PFSK-1 (cell line): ENCODE results near the gene SMIM5.

Source experiments
- POLR2AphosphoS5 ChIP-seq: IDR thresholded peaks from 2 replicates; pipeline ENCODE4 v1.6.1; 2012; ENCODE audit warnings: low read depth, mild to moderate bottlenecking, control low read depth, low read length, moderate library complexity
- REST ChIP-seq, 2 experiments: IDR thresholded peaks; 2 replicates each; pipeline versions ENCODE4 v1.6.1 to v1.8.0; 2011 to 2012; ENCODE audit warnings: low read depth in 2 of 2, low read length in 2 of 2, control low read depth in 1 of 2, inconsistent platforms in 1 of 2, mild to moderate bottlenecking in 1 of 2, moderate library complexity in 1 of 2; ENCODE audit not compliant: insufficient read depth in 1 of 2
- SIN3A ChIP-seq: IDR thresholded peaks from 2 replicates; pipeline ENCODE4 v1.6.1; 2012; ENCODE audit warnings: mild to moderate bottlenecking, low read length, moderate library complexity, borderline replicate concordance; ENCODE audit not compliant: insufficient read depth

- TF ChIP-seq REST (IDR thresholded peaks at IDR 0.05; ENCODE audit: insufficient read depth in 1 of 2, low read depth in 2 of 2, low read length in 2 of 2) (no peak), POLR2AphosphoS5 (no peak), SIN3A (no peak)
Observed at GRCh38 chr17:75667825-75668224, 34.6 kb downstream of the SMIM5 start.
